Neural progenitor cell (in vitro differentiated cells): ENCODE results near the gene BCL2L14.

ENCODE experiments used
- EZH2 ChIP-seq: fragments of 200-600 bp; sonication (generic); IDR thresholded peaks from 2 replicates; pipeline ENCODE4 v1.6.1; 2017; ENCODE audit warnings: antibody characterized with exemption, mild to moderate bottlenecking, moderate library complexity
- TF ChIP-seq, protein P1 (sequence below): fragments of 200-600 bp; sonication (generic); IDR thresholded peaks from 2 replicates; pipeline ENCODE4 v1.5.1; 2017; ENCODE audit warnings: antibody characterized with exemption, mild to moderate bottlenecking

DNA sequence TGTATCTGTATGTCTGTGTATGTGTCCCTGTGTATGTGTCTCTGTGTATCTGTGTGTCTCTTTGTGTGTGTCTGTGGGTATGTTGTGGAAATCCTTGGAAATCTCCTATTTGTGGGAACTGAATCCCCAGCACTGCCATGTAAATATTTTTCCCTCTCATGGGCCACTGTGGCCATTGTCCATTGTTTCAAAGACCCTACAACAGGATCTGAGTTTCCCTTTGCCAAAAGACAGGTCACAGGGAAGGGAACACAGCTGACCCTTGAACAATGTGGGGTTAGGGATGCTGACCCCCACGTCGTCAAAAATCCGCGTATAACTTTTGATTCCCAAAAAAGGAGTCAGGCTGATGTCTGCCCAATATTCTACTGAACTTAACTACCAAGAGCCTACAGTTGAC lies 22.5 kb upstream of the BCL2L14 start:
- TF ChIP-seq, protein P1, sequence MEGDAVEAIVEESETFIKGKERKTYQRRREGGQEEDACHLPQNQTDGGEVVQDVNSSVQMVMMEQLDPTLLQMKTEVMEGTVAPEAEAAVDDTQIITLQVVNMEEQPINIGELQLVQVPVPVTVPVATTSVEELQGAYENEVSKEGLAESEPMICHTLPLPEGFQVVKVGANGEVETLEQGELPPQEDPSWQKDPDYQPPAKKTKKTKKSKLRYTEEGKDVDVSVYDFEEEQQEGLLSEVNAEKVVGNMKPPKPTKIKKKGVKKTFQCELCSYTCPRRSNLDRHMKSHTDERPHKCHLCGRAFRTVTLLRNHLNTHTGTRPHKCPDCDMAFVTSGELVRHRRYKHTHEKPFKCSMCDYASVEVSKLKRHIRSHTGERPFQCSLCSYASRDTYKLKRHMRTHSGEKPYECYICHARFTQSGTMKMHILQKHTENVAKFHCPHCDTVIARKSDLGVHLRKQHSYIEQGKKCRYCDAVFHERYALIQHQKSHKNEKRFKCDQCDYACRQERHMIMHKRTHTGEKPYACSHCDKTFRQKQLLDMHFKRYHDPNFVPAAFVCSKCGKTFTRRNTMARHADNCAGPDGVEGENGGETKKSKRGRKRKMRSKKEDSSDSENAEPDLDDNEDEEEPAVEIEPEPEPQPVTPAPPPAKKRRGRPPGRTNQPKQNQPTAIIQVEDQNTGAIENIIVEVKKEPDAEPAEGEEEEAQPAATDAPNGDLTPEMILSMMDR: no peak
- no peak for TF ChIP-seq EZH2
